ENCODE measurements around the gene ATP4A.

The ATP4A gene

DNA sequence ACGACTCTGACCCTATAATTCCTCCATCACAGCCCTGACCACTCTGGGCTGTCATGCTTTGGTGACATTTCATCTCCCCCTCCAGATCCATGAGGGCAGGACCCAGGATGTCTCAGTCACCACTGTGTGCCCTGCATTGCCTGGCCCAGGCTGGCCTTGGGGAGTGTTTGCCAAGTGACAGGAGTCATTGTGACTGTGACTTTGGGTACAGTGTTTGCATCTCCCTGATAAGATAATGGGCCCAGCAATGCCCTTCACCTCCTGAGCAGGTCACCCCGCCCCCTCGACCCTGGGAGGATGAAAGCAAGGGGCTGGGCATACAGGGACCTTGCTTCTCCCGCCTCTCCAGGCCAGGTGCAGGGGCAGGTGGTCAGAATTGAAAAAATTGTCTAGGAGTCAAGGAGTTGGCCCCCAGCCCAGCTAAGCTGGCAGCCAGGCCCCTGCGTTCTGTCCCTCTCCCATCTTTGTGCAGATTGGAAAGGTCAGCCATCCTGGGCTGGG, 5.9 kb upstream of the ATP4A start:
- intact Hi-C loops (cut with DNase I) = no loop called here
- peak in 2 of 10 donors; percentile 31 to 39 for DNase-seq

DNA sequence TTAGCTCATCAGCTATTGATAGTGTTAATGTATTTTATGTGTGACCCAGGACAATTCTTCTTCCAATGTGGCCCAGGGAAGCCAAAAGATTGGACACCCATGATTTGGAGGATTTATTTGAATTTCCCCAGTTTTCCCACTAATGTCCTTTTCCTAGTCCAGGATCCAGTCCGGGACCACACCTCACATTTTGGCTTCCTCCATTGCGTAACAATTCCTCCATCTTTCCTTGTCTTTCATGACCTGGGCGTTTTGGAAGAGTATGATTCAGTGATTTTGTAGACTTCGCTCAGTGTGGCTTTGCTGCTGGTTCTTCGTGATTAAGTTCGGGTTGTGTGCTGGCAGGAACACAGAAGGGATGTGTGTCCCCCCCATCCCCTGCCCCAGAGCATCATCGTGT, 3.3 kb upstream of the ATP4A start:
- intact Hi-C loops (cut with DNase I) = no loop called here
- DNase-seq = no peak

- intact Hi-C loops (cut with DNase I) = no loop called here
- peak in 1 of 10 donors; percentile 57 for DNase-seq
These were observed 1.8 kb upstream of the ATP4A start for GRCh38 chr19:35565016-35565856.

DNA sequence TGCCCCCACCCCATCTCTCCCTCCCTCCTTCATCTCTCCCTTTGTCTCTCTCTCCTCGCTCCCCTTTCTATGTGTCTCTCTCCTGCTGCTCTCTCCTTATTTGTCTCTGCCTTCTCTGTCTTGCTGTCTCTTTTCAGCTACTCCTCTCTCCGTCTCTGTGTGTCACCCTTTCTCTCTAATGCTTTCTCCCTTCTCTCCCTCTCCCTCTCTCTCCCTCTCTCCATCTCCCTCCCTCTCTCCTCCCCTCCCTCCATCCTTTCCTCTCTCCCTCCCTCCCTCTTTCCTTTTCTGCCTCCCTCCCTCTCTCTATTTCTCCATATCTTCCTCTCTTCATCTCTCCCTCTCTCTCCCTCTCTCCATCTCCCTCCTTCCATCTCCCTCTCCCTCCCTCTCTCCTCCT, 682 bp downstream of the ATP4A start:
- intact Hi-C loops (cut with DNase I) = no loop called here
- no peak for DNase-seq

DNA sequence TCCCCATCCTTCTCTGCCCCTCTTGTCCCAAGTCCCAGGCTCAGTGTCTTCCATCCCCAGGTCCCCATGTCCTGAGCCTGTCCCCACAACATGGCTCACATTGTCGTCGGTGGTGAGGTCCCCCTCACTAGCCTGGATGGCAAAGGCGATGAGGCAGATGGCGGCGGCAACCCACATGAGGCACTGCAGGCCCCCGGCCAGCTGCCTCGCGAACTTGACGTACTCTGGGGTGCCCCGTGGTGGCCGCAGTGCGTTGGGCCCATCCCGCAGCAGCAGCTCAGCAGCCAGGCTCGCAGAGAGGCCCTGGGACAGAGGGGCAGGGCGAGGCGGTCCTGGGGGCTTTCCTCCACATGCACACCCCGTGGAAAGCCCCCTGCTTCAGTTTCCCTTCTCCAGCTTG, 1.1 kb downstream of the ATP4A start:
- DNase-seq = peak in 1 of 10 donors; percentile 69
- intact Hi-C loops (cut with DNase I) = no loop called here

- DNase-seq = peak in 1 of 10 donors; percentile 36
- intact Hi-C loops (cut with DNase I) = no loop called here
These were observed 2.0 kb downstream of the ATP4A start for GRCh38 chr19:35561436-35561835.

DNA sequence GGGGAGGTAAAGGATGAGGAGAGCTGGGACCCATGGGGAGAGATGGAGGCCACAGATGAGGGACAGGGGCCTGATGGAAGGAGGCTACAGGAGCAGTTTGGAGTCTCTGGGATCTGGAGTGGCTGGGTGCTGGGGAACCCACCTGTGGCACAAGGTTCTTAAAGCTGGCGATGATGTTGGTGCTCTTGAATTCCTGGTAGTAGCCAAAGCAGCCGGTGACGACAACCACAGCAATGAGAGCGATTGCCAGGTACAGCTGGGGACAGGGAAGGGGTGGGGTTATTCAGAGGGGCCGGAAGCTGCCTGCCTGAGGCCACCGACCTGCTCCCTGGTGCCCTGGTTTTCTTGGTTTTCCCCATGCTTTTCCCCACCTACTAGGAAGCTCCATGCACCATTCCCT, 2.8 kb downstream of the ATP4A start:
- intact Hi-C loops (cut with DNase I) = no loop called here
- DNase-seq = peak in 1 of 10 donors; percentile 46

DNA sequence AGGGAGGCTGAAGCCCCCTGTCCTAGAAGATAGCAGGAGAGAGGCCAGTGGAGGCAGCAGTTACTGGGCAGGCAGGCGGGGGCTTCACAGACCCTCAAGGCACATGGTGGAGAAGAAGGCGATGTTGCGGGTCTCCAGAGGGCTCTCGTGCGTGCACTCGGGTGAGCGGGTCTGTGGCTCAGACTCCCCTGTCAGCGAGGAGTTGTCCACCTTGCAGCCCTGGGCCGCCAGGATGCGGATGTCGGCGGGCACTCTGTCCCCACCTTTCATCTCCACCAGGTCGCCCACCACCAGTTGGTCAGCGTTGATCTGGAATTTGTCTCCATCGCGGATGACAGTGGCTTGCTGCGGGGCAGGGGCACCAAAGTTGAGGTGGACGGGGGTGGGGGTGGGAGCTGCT, 3.2 kb downstream of the ATP4A start:
- DNase-seq = peak in 1 of 10 donors; percentile 80
- intact Hi-C loops (cut with DNase I) = no loop called here

- intact Hi-C loops (cut with DNase I) = no loop called here
- peak in 1 of 10 donors; percentile 79 for DNase-seq
These were observed 3.7 kb downstream of the ATP4A start for GRCh38 chr19:35559781-35560180.

- intact Hi-C loops (cut with DNase I) = no loop called here
- peak in 1 of 10 donors; percentile 52 for DNase-seq
These were observed 4.2 kb downstream of the ATP4A start for GRCh38 chr19:35559281-35559659.

DNA sequence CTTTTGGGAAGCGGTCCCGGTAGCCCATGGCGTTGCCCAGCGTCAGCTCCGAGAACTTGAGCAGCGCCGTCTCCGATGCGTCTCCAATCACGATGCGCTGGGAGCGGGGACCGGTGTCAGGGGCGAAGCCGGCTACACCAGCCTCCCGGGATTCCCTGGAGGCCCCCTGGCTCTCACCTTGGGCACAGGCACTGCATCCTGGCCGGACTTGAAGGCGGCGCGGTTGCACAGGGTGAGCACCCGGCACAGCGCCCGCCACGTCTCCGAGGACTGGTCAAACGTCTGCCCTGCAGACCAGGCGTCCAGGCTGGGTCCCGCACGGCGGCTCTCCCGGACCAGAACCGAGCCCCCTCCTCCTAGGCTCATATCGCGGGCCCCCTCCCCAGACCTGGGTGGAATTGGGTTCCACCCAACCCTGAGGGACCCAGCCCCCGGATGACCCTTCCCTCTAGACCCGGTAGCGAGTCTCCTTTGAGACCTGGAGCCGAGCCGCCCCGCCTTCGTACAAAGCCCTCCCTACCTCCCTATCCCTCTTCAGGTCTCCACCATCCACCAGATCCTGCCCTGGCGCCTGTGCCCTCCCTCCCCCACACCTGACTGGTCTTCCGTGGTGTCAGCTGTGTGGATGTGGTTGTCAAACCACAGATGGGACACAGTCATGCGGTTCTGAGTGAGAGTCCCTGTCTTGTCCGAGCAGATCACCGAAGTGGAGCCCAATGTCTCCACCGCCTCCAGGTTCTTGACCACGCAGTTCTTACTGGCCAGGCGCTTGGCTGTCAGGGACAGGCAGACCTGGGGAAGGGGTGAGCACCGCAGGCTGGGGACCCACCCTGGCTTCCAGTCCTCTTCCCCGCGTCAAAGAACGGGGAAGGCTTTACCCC, 4.8 kb downstream of the ATP4A start:
- DNase-seq = peak in 1 of 10 donors; percentile 76
- intact Hi-C loops (cut with DNase I) = no loop called here

DNA sequence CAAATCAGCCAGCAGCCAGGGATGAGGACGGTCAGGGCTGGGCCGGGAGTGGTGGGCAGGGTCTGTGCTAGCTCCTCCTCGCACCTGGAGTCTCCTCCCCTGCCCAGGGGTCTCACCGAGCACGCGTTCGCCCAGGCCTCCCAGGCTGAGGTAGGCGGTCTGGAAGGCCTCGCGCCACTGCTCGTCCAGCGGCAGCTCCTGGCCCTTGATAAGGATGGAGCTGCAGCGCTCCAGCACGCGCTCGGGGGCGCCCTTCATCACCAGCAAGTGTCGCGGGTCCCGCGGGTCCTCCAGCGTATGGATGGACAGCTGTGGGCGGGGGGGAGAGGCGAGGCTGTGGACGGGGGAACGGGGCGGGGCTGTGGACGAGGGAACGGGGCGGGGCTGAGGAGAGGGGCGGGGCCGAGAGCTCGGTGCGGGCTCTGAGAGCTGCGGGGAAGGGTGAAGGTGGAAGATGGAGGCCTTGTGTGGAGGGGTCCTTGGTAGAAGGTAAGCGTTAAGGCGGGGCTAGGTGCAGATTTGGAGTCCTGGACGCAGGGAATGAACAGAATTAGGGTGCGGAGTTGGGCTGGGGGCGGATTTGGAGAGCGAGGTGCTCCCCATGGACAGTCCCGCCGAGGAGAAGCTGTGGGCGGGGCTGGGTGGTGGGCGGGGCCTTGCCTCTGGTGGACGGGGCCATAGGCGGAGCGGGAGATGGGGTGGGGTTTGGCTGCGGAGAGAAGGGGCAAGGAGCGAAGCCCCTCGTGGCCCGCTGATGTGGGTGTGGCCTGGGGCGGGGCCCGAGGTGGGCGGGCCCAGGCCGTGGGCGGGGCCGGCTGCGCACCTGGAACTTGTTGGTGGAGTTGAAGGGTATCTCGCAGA, 5.7 kb downstream of the ATP4A start:
- peak in 7 of 10 donors; percentile 27 to 91 (median 43) for DNase-seq
- intact Hi-C loops (cut with DNase I) = no loop called here

GRCh38 chr19:35556846-35557538, 6.5 kb downstream of the ATP4A start:
- peak in 2 of 10 donors; percentile 46 to 58 for DNase-seq
- intact Hi-C loops (cut with DNase I) = no loop called here

GRCh38 chr19:35556025-35556590, 7.3 kb downstream of the ATP4A start:
- intact Hi-C loops (cut with DNase I) = no loop called here

GRCh38 chr19:35555301-35556005, 8.0 kb downstream of the ATP4A start:
- DNase-seq = peak in 2 of 10 donors; percentile 62 to 70
- intact Hi-C loops (cut with DNase I) = no loop called here

More at GRCh38 chr19:35556025-35556590, 7.3 kb downstream of the ATP4A start:
- DNase-seq = peak in 2 of 10 donors; percentile 32 to 55

DNA sequence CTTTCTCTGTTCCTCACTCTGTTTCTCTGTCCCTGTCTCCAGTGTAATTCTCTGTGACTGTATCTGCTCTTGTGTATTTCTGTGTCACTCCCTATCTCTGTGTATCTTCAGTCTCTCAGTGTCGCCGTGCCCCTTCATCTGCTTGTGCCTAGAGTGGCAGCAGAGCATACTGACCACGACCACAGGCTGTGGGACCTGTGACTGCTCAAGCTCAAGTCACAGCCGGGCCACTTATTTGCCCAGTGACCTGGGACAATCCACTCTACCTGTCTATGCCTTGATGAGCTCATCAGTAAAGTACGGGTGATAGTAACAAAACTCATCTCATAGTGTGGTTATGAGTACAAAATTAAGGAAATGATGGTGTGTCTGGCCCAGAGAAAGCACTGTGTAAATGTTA, 9.4 kb downstream of the ATP4A start:
- intact Hi-C loops (cut with DNase I) = no loop called here
- DNase-seq = peak in 2 of 10 donors; percentile 15 to 36

- DNase-seq = peak in 3 of 10 donors; percentile 46 to 76 (median 64)
- intact Hi-C loops (cut with DNase I) = no loop called here
These were observed 10.0 kb downstream of the ATP4A start for GRCh38 chr19:35553385-35554000.

Measured in posterior cingulate gyrus (tissue), 11 donors.